C4-2B (cell line): Measurements from ENCODE around the gene NAPSA.
"Not testable (repeated sequence)": the region's sequence is repeated elsewhere in the genome, so short reads cannot be mapped to it uniquely, and the experiment has no call there.

ENCODE experiments used
- H3K27ac ChIP-seq: fragments of 450-650 bp; 2 replicates; pipeline ENCODE4 v1.5.1; 2017
- ZFX ChIP-seq: fragments of 450-650 bp; IDR thresholded peaks from 2 replicates; pipeline ENCODE4 v1.6.1; 2017
- TF ChIP-seq, protein P1 (sequence below): fragments of 450-650 bp; conservative IDR thresholded peaks from 2 replicates; pipeline ENCODE4 v1.5.1; 2017; ENCODE audit warnings: mild to moderate bottlenecking

The NAPSA gene

DNA sequence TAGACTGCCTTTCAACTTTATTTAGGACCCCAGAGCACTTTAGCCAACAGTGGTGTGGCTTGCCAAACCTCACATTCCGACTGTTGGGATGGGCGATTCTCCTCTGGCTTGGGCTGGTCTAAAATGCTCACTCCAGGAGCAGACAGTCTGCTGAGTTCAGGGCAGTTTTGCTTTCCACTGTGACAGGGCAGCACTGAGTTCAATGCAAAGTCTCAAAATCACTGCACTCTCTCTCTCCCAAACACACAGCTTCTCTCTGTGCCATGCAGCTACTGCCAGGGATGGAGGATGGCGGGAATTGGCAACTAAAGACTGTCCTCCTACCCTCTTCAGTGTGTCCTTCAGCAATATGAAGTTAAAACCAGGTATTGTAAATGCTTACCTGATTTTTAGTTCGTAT lies 13.2 kb downstream of the NAPSA start:
- H3K27ac ChIP-seq = no peak overlapping the region
- TF ChIP-seq, protein P1, sequence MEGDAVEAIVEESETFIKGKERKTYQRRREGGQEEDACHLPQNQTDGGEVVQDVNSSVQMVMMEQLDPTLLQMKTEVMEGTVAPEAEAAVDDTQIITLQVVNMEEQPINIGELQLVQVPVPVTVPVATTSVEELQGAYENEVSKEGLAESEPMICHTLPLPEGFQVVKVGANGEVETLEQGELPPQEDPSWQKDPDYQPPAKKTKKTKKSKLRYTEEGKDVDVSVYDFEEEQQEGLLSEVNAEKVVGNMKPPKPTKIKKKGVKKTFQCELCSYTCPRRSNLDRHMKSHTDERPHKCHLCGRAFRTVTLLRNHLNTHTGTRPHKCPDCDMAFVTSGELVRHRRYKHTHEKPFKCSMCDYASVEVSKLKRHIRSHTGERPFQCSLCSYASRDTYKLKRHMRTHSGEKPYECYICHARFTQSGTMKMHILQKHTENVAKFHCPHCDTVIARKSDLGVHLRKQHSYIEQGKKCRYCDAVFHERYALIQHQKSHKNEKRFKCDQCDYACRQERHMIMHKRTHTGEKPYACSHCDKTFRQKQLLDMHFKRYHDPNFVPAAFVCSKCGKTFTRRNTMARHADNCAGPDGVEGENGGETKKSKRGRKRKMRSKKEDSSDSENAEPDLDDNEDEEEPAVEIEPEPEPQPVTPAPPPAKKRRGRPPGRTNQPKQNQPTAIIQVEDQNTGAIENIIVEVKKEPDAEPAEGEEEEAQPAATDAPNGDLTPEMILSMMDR = no peak
- no peak for TF ChIP-seq ZFX

DNA sequence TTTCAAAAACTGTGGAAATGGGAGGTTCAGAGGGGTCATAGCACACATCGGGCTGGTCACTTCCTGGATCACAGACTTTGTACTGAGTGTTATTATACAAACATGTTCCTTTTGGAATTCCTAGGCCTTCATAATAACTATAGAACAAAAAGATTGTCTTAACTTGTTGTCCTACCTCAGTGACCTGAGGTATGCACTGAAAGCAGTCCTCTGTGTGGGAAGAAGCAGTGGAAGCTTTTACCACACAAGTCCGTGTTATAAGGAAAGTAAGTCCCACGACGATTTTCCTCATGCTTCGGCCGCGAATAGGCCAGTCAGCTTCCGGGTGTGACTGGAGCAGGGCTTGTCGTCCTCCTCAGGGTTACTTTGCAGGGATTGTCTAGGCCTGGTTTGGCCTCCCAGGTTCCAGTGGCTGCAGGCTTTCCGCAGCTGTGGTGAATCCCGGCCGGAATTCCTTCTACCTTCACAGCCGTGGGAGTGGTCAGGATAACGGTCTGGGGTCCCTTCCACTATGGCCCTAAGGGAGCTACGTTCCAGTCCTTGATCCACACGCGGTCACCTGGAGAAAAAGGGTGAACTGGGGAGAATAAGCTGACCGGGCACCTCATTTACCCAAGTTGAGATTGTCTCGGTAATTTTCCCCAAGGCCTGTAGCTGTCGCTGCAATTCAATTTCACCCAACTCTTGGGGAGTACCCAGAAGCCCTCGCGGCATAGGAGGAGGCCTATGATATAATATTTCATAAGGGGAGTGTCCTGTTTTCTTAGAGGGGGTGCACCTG lies 16.0 kb downstream of the NAPSA start:
- no peak for TF ChIP-seq ZFX
- TF ChIP-seq, protein P1 = no peak
- H3K27ac ChIP-seq = no peak overlapping the region

DNA sequence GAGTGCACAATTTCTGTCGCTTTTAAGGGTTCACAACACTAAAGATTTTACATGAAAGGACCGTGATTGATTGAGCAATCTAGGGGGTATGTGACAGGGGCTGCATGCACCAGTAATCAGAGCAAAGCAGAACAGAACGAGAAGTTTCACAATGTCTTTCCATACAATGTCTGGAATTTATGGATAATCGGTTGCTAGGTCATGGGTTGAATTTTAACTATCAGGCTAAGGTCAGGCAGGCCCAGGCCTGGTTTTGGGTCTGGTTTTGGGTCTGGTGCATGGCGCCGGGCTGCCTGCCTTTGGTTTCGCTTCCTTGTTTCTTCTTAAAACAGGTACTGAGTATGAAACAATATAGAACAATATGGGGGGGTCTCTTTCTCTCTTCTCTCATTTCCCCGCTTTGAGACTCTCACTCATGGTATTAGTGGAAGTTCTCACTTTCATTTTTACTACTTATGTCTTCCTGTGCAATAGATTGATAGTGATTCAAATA lies 18.3 kb downstream of the NAPSA start:
- H3K27ac ChIP-seq = not testable (repeated sequence)

DNA sequence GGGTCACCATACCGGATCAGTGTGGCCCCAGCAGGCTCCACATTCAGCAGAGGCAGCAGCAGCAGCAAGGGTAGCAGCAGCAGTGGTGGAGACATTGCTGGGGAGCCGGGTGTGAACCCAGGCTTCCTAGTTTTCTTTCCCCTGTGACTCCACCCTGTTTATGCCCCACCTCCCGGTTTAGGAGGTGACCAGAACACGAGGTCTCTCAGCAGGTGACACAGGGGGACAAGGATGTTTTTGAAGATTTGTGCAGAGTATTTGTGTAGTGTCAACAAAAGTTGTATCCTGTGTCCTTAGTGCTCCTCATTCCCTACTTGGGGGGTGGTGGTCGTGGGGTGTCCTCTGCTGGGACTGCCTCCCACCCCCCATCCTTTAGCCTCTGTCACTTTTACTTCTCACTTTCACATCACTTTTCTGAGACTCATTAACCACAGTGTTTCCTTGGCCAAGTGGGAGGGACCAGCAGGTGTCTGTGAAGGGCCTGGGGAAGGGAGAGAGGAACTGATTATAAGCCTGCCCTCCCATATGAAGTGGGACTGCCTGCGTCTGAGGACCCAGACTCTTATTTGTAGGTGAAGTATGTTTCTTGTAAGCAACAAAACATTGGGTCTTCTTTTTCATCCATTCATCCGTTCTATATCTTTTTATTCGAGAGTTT lies 20.6 kb downstream of the NAPSA start:
- TF ChIP-seq, protein P1 = no peak
- TF ChIP-seq ZFX = no peak
- H3K27ac ChIP-seq = no peak overlapping the region

DNA sequence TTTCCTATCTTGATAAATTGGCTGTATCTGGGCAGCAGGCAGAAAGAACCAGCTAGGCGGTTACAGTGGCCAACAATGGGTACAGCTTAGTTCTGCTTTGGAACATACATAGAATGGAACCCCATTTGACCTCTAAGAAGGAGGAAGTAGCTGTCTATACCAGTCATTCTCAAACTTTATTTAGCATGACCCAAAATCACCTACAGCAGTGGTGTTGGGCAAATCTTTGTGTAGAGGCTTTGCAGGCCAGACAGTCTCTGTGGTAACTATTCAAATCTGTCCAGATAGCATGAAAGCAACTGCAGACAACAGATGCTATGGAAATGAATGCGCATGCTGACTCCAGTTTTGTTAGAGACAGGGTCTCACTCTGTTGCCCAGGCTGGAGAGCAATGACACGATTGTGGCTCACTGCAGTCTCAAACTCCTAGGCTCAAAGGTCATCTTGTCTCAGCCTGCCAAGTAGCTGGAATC lies 24.3 kb downstream of the NAPSA start:
- no peak for TF ChIP-seq ZFX
- TF ChIP-seq, protein P1 = no peak
- H3K27ac ChIP-seq = no peak overlapping the region

DNA sequence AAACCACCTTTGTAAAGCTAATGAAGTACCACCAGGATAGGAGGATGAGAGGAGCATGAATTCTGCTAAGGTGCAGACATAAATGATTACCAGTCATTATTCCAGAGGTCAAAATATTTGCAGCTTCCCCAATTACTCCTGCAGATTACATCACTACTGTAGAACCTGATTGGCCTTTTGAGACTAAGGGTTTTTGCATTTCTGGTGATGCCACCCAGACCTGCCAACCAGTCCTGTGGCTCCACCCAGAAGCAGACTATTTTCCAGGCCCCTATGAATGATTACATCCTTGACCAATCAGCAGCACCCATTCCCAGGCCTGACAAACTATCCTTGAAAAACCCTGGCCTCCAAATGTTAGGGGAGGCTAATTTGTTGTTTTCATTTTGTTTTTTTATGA lies 25.1 kb downstream of the NAPSA start:
- TF ChIP-seq, protein P1 = no peak
- no peak for TF ChIP-seq ZFX
- no peak overlapping the region for H3K27ac ChIP-seq

DNA sequence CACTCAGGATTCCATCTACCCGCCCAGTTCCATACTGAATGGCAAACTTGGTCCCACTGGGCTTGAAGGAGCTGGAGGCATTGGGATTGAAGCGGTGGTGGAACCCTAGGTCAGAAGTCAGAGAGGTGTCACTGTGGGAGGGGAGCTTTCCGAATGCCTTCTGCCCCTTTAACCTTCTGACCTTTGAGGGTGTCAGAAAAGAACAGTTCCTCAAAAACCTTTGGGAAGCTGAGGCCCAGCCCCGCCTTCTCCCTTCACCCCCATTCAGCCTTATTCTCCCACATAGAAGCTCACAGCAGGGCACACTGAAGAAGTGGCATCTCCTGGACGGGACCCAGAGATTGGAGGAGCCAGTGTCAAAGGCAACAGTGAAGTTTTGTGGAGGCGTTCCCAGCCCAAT lies 28.4 kb downstream of the NAPSA start:
- H3K27ac ChIP-seq = not testable (repeated sequence)

DNA sequence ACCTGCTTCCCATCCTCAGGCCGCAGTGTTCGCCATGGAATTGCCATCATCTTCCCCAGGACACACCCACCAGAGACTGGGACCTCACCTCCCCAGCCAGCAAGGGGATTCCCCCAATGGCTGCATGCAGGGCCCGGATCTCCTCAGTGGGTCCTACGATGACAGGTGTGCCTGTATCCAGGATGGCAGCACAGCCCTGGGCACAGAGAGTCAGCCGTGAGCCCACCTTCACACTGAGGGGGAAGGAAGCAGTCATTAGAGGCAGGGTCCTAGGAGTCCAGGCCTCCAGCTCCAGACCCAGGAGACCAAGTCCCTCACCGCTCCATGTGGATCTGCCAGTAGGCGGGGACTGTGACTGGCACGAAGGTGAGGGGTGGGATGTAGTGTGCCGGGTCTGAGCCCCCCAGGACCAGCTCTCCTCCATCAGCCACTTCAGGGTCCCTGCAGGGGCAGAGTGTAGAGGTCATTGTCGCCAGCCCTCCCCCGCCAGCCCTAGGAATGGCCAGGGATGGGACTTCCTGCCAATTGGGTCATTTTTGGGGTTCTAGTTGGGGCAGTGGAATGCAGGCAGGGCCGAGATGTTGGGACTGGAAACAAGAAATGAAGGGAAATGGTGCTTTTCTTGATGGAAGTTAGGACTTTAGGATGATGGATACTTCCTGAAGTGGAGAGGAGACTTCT lies 30.6 kb downstream of the NAPSA start:
- no peak for TF ChIP-seq ZFX
- TF ChIP-seq, protein P1 = no peak
- H3K27ac ChIP-seq = no peak overlapping the region
